K562 (cell line): Measurements from ENCODE around the gene CIB1. TPM values are rescaled to one million over a fixed set of nuclear protein-coding genes. Genes with fewer than 3 reads are reported as not detected.

ENCODE experiments used
- BMI1 ChIP-seq: fragments of 150-350 bp; IDR thresholded peaks from 2 replicates; pipeline ENCODE4 v1.6.1; 2014; ENCODE audit warnings: low read length
- EP400 ChIP-seq: fragments of 450-650 bp; IDR thresholded peaks from 2 replicates; pipeline ENCODE4 v1.6.1; 2017; ENCODE audit warnings: antibody characterized with exemption, mild to moderate bottlenecking, moderate library complexity
- HDAC2 ChIP-seq: fragments of 450-650 bp; IDR thresholded peaks from 2 replicates; pipeline ENCODE4 v1.6.1; 2016; ENCODE audit warnings: mild to moderate bottlenecking
- KLF1 ChIP-seq: fragments of 450-650 bp; IDR thresholded peaks from 2 replicates; pipeline ENCODE4 v1.6.1; 2016; ENCODE audit warnings: missing genetic modification characterization, missing compliant biosample characterization
- MEF2D ChIP-seq: conservative IDR thresholded peaks from 2 replicates; pipeline ENCODE4 v1.6.1; 2016; ENCODE audit warnings: low read depth, missing genetic modification characterization, missing compliant biosample characterization
- NCOA6 ChIP-seq: fragments of 450-650 bp; IDR thresholded peaks from 2 replicates; pipeline ENCODE4 v1.6.1; 2017; ENCODE audit warnings: mild to moderate bottlenecking
- NR2F6 ChIP-seq: fragments of 450-650 bp; formaldehyde crosslinking; IDR thresholded peaks from 2 replicates; pipeline ENCODE4 v1.4.0; 2020; ENCODE audit warnings: mild to moderate bottlenecking
- PHF20 ChIP-seq: fragments of 450-650 bp; IDR thresholded peaks from 2 replicates; pipeline ENCODE4 v1.6.1; 2018; ENCODE audit not compliant: partially characterized antibody
- PYGO2 ChIP-seq: fragments of 450-650 bp; IDR thresholded peaks from 2 replicates; pipeline ENCODE4 v1.6.1; 2016; ENCODE audit warnings: mild to moderate bottlenecking, missing genetic modification characterization, moderate library complexity, missing compliant biosample characterization
- SIN3B ChIP-seq: fragments of 450-650 bp; IDR thresholded peaks from 2 replicates; pipeline ENCODE4 v1.6.1; 2017; ENCODE audit warnings: low read depth, mild to moderate bottlenecking, moderate library complexity
- SMARCA4 ChIP-seq: fragments of 450-650 bp; IDR thresholded peaks from 2 replicates; pipeline ENCODE4 v1.6.1; 2016
- SUPT5H ChIP-seq: fragments of 450-650 bp; IDR thresholded peaks from 2 replicates; pipeline ENCODE4 v1.6.1; 2016
- TEAD4 ChIP-seq, 2 experiments: sonication (generic) in 1 of 2; formaldehyde crosslinking in 1 of 2; IDR thresholded peaks; 2 replicates each; pipeline versions ENCODE4 v1.6.1 to v1.8.0; 2012 to 2022; ENCODE audit warnings: borderline replicate concordance in 1 of 2, inconsistent platforms in 1 of 2, low read length in 1 of 2, mild to moderate bottlenecking in 1 of 2, missing genetic modification reagents in 1 of 2
- WHSC1 ChIP-seq: IDR thresholded peaks from one replicate; pipeline ENCODE4 v1.6.1; 2012; ENCODE audit warnings: low read length, control low read depth, inconsistent platforms
- ZFP36 ChIP-seq: fragments of 150-350 bp; IDR thresholded peaks from 2 replicates; pipeline ENCODE4 v1.6.1; 2018; ENCODE audit warnings: low read length, low read depth; ENCODE audit not compliant: partially characterized antibody
- polyA plus RNA-seq, 8 experiments: library from polyadenylated mRNA; depleted of rRNA in 4 of 8; stranded (reverse) in 5 of 8; unstranded in 3 of 8; fragments of >200 nt; fragmentation: Nextera tagmentation in 2 of 8; fragmentation: Illumina TruSeq in 1 of 8; extraction: Ambion mirVana in 2 of 8; extraction: Trizol in 1 of 8; gene quantifications; 2 replicates each; pipeline versions ENCODE4 v1.2.1 to v1.2.3, GENCODE V29; 2011 to 2014; ENCODE audit warnings: inconsistent platforms in 1 of 8, missing spikeins in 1 of 8
- total RNA-seq, 7 experiments: library from RNA; depleted of rRNA in 6 of 7; stranded (reverse); fragments of >200 nt in 6 of 7; fragmentation: Illumina TruSeq in 2 of 7; extraction: Trizol in 2 of 7; gene quantifications; 2 replicates each; pipeline versions ENCODE4 v1.2.1 to v1.2.3, GENCODE V29; 2011 to 2021; ENCODE audit warnings: low replicate concordance in 1 of 7
- TF ChIP-seq, protein P1 (sequence below): fragments of 250-450 bp; sonication (Bioruptor Pico); IDR thresholded peaks from 2 replicates; pipeline ENCODE4 v1.5.0; 2021; ENCODE audit warnings: mild to moderate bottlenecking, borderline replicate concordance
- TF ChIP-seq, protein P2 (sequence below): fragments of 200-800 bp; sonication (Bioruptor generic); IDR thresholded peaks from 2 replicates; pipeline ENCODE4 v1.6.1; 2017; ENCODE audit warnings: missing genetic modification characterization, missing compliant biosample characterization
- TF ChIP-seq, protein P3 (sequence below): fragments of 450-650 bp; formaldehyde crosslinking; IDR thresholded peaks from 2 replicates; pipeline ENCODE4 v1.4.0; 2020; ENCODE audit warnings: mild to moderate bottlenecking, moderate library complexity
- TF ChIP-seq, protein P4 (sequence below): fragments of 250-450 bp; sonication (Bioruptor Pico); IDR thresholded peaks from 2 replicates; pipeline ENCODE4 v1.8.0; 2022; ENCODE audit warnings: moderate library complexity, mild to moderate bottlenecking, inconsistent platforms
- TF ChIP-seq, protein P5 (sequence below), 2 experiments: fragments of 450-650 bp in 1 of 2; sonication (generic) in 1 of 2; formaldehyde crosslinking in 1 of 2; IDR thresholded peaks in 1 of 2; conservative IDR thresholded peaks in 1 of 2; 2 replicates each; pipeline versions ENCODE4 v1.6.1 to v1.8.1; 2016 to 2023; ENCODE audit warnings: mild to moderate bottlenecking in 2 of 2, moderate library complexity in 2 of 2, inconsistent platforms in 1 of 2, missing genetic modification reagents in 1 of 2

The CIB1 gene
- total and polyA plus RNA-seq, 9 of the 15 experiments (the other 6 are each of a cell fraction or from before 2014, with no cell fraction given): 14.9 to 136 (median 64.5) TPM

DNA sequence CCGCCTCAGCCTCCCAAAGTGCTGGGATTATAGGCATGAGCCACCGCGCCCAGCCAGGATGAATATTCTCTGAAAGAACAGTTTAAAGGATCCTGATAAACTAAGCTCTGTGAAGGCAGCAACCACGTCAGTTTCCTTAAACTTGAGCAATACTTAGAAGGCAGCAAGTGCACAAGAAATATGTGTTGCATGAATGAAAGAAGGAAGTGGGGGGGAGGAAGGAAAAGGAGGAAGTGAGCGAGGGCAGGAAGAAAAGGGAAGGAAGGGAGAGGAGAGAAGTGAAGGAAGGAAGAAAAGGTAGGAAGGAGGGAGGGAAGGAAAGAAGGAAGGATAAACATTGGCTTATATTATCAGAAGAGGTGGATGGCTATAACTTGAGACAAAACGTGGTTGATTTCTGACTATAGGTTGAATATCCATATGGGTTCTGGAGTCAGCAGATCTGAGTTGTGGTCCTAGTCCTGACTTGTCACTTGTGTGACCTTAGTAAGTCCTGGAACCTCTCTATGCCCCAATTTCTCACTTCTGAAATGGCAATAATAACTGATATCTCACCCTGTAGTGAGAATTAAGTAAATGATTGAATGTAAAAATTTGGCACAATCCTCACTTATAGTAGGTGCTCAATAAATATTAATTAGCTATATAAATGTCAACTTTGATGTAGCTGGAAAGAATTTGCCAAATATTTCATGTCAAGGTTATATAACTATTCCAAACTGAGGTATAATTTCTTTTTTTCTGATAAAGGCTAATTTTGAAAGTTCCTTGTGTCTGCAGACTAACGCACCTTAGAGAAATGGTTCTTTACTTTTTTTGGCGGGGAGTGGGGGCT is 44.6 kb downstream of the CIB1 start (continued):
- TF ChIP-seq, protein P1, sequence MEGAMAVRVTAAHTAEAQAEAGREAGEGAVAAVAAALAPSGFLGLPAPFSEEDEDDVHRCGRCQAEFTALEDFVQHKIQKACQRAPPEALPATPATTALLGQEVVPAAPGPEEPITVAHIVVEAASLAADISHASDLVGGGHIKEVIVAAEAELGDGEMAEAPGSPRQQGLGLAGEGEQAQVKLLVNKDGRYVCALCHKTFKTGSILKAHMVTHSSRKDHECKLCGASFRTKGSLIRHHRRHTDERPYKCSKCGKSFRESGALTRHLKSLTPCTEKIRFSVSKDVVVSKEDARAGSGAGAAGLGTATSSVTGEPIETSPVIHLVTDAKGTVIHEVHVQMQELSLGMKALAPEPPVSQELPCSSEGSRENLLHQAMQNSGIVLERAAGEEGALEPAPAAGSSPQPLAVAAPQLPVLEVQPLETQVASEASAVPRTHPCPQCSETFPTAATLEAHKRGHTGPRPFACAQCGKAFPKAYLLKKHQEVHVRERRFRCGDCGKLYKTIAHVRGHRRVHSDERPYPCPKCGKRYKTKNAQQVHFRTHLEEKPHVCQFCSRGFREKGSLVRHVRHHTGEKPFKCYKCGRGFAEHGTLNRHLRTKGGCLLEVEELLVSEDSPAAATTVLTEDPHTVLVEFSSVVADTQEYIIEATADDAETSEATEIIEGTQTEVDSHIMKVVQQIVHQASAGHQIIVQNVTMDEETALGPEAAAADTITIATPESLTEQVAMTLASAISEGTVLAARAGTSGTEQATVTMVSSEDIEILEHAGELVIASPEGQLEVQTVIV (CRISPR knock-in tag): no peak
- TF ChIP-seq EP400 (peak; percentile 23; the same call in 1 of the 2 replicates), SUPT5H (peak; percentile 45; the same call in 1 of the 2 replicates), TEAD4 (IDR thresholded peaks at IDR 0.05; ENCODE audit: low read length) (no peak), TEAD4 (CRISPR knock-in tag; IDR thresholded peaks at IDR 0.05; ENCODE audit: borderline replicate concordance) (no peak), MEF2D (tag) (no peak), HDAC2 (0 out of 2 replicates have a peak, but pooled peaks have one; percentile 21), WHSC1 (no peak), NR2F6 (no peak), PHF20 (no peak), ZFP36 (no peak), NCOA6 (no peak), SIN3B (no peak), SMARCA4 (peak; percentile 81), BMI1 (no peak), PYGO2 (tag) (no peak), KLF1 (tag) (no peak)
- TF ChIP-seq, protein P2, sequence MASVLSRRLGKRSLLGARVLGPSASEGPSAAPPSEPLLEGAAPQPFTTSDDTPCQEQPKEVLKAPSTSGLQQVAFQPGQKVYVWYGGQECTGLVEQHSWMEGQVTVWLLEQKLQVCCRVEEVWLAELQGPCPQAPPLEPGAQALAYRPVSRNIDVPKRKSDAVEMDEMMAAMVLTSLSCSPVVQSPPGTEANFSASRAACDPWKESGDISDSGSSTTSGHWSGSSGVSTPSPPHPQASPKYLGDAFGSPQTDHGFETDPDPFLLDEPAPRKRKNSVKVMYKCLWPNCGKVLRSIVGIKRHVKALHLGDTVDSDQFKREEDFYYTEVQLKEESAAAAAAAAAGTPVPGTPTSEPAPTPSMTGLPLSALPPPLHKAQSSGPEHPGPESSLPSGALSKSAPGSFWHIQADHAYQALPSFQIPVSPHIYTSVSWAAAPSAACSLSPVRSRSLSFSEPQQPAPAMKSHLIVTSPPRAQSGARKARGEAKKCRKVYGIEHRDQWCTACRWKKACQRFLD (CRISPR knock-in tag): no peak
- TF ChIP-seq, protein P3, sequence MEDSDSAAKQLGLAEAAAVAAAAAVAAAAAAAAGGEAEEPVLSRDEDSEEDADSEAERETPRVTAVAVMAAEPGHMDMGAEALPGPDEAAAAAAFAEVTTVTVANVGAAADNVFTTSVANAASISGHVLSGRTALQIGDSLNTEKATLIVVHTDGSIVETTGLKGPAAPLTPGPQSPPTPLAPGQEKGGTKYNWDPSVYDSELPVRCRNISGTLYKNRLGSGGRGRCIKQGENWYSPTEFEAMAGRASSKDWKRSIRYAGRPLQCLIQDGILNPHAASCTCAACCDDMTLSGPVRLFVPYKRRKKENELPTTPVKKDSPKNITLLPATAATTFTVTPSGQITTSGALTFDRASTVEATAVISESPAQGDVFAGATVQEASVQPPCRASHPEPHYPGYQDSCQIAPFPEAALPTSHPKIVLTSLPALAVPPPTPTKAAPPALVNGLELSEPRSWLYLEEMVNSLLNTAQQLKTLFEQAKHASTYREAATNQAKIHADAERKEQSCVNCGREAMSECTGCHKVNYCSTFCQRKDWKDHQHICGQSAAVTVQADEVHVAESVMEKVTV (CRISPR knock-in tag): no peak
- TF ChIP-seq, protein P4, sequence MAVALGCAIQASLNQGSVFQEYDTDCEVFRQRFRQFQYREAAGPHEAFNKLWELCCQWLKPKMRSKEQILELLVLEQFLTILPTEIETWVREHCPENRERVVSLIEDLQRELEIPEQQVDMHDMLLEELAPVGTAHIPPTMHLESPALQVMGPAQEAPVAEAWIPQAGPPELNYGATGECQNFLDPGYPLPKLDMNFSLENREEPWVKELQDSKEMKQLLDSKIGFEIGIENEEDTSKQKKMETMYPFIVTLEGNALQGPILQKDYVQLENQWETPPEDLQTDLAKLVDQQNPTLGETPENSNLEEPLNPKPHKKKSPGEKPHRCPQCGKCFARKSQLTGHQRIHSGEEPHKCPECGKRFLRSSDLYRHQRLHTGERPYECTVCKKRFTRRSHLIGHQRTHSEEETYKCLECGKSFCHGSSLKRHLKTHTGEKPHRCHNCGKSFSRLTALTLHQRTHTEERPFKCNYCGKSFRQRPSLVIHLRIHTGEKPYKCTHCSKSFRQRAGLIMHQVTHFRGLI (CRISPR knock-in tag): no peak
- TF ChIP-seq, protein P5, sequence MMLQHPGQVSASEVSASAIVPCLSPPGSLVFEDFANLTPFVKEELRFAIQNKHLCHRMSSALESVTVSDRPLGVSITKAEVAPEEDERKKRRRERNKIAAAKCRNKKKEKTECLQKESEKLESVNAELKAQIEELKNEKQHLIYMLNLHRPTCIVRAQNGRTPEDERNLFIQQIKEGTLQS (IDR thresholded peaks at IDR 0.05): no peak
- TF ChIP-seq, protein P5 (CRISPR knock-in tag; conservative IDR thresholded peaks at IDR 0.05): no peak
